Glomerular endothelial cell (primary cell): Measurements from ENCODE around the gene ROR2. TPM values are rescaled to one million over a fixed set of nuclear protein-coding genes. Genes with fewer than 3 reads are reported as not detected.

Experiments
- DNase-seq: peaks from one replicate; pipeline ENCODE4 v3.0.0-alpha.2; 2011; ENCODE audit warnings: low read depth, low spot score; ENCODE audit errors: extremely low read depth
- total RNA-seq: library from RNA; depleted of rRNA; stranded (reverse); fragments of >200 nt; gene quantifications from 2 replicates; pipeline ENCODE4 v1.2.3, GENCODE V29; 2015

ROR2 gene
- total RNA-seq, 1 donor from 2014 or later = 0.12 TPM

DNA sequence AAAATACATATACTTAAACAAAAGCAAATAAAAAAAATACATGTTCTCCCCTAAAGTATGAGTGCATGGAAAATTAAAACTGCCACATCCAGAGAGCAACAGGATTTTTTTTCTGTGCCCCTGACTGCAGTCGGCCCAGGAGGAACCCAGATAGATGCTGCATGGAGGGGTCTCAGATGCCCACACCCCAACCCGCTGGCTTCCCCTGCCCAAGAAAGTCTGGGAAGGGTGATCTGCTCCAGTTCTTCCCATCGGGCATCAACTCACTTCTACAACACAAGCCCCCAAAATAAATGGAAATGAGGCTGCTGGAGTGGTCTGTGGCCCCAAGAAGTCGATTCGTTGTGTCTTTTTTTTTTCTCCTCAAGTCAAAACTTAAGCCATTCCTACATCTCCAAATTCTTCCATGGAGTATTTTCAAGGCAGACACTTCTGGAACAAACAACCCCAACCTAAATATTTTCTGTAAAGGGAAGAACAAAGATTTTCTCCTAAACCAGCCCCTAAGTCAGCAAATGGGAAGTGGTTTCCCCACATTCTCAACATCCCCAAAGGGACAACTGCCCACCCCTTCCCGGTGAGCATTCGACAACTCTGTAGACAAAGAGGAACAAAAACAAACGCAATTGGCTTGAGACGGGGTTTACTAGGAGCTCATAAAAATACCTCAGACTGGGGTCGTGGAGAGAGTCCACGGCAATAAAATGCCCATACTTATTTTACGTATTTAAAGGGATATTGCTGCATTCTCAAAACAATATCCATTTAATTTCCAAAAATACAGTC lies 46.7 kb downstream of the ROR2 start:
- no peak for DNase-seq

DNA sequence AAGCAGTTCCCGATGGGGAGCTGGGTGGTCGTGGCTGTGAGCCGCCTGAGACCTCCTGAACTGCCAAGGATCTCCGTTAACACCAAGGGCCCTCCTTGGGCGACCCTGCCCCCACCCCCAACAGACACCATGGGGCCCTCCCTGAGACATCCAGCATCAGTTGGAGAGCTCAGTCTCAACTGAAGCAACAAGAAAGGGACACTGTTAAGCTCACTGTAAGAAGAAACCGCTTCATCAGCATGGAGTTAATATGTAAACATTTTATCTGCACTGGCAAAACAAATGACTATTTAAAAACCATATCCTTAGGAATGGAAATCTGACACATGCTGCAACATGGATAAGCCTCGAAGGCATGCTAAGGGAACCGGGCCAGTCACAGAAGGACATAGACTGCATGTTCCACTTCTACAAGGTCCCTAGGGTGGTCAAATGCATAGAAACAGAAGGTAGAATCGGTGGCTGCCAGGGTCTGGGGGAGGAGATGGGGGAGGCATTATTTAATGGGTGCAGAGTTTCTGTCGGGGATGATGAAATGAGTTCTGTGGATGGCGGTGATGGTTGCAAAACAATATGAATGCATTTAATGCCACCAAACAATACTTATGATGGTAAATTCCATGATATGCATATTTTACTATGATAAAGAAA lies 47.4 kb downstream of the ROR2 start:
- no peak for DNase-seq

DNA sequence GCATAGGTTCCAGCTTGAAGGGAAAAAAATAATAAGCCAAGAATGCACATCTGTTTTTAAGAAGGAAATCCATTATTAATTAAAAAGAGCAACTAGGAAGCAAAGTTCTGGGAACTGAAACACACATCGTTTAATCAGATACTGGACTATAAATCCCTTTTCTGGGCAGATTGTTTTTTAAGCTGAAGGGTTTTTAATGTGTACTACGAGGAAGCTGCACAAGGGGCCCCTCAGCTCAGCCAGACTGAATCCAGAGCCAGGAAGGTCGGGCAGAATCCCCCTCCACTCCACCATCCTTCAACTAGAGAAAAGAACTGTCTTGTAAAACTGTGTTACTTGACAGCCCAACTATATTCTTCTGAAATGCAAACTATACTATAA lies 49.2 kb downstream of the ROR2 start:
- no peak for DNase-seq

DNA sequence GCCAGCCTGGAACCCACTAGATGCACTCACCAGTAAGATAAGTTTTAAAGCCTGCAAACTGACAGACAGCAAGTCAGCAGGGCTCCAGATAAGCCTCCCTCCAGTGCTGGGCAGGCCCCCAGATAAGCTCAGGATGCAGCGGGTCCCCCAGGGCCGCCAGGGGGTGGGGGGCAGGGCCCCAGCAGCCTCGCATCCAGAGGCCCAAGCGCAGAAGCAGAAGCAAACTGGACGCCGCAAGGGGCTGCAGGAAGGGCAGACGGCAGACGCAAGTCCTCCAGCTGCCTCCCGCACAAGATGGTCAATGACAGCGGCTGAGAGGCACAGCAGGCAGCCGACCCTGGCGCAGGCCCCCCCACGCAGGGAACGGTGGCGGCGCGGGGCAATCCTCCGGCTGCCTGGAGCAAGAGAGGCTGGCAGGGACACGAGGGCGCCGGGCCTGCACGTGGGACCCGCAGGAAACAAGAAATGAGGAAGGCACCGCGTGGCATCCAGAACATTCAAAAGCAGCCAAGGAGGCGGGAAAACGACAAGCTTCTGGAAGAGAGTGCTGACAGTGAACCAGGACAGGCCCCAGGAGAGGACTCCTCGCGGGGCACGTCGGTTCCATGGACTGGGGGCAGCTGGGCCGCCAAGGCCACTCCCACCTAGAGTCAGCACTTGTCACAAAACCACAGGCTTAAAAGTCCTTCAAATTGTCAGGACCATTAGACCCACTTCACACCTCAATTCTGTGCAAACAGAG lies 49.8 kb downstream of the ROR2 start:
- no peak for DNase-seq

DNA sequence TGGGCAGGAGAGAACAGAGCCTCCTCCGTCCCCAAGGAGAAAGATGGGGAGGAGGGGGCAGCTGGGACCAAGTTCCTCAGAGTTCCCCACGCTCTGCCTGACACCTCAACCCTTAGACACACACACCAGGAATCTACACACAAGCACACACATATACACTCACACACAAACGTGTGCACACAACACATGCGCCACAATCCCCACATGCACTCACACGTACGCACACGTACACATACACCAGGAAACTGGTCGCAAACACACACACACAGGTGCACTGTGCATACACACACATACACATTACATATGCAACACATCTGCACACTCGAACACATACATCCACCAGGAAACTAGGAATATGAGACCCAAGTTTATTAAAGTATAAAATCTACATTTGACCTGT lies 50.4 kb downstream of the ROR2 start:
- no peak for DNase-seq

DNA sequence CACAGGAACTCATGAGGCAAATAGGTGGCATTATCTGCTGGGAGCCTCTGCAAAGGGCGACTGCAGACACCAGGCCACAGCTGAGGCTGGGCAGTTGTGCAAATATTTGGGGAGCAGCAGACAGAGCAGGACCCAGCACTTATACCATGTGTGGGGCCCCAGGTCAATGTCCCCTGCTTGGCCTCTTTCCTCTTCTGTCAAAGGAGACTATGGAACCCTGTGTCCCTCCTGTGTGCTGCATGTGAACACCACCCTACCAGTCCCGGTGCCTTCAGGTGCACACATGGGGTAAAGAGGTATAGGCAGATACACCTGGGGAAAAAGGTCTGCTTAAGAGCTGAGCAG lies 50.8 kb downstream of the ROR2 start:
- DNase-seq = no peak

DNA sequence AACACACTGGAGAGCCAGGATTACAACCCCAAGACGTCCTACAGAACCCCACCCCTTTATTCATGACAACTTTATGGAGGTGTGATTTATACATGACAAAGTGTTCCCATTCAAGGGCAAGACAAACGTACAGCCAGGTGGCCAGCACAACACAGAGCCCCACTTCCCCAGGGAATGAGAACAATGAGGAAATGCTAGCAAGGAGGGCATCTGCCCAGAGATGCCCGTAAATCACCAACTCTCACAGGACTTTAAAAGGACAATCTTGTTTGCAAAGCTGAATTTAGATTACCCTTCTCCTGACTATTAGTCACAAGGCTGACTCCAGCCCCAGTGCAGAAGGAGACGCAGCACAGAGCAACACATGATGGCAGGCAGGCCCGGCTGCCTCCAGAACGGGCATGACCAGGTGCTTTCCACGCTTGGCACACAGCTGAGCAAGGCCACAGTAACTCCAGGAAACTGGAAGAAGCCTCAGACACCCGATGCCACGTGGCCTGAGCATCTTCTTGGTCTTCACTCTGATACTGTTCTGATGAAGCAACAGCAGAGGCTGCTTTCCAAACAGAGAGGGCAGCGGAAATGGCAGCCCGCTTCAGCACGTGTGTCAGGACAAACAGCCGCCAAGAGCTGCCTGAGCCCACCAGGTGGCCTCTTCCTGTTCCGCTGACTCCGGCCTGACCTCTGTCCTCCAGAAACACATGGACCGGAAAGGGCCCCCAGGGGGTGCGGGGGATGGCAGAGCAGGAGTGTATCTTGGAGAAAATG lies 51.4 kb downstream of the ROR2 start:
- no peak for DNase-seq

DNA sequence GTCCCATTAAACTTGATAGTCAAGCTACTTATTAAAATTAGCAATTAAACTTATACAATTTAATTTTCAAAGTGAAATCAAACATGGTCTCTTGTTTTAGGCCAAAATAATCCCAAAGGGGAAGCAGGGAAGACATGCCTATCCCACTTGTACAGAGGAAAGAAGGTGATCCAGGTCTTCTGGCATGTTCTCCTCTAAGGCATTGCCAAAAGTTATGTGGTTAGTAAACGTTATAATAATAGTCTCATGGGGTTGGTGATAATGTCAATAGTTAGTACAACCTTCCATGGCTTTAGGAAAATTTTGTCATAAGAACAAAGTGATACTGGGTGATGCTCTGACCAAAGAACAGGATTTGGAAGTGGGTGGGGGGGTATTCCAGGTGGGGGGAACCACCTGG lies 52.8 kb downstream of the ROR2 start:
- no peak for DNase-seq

DNA sequence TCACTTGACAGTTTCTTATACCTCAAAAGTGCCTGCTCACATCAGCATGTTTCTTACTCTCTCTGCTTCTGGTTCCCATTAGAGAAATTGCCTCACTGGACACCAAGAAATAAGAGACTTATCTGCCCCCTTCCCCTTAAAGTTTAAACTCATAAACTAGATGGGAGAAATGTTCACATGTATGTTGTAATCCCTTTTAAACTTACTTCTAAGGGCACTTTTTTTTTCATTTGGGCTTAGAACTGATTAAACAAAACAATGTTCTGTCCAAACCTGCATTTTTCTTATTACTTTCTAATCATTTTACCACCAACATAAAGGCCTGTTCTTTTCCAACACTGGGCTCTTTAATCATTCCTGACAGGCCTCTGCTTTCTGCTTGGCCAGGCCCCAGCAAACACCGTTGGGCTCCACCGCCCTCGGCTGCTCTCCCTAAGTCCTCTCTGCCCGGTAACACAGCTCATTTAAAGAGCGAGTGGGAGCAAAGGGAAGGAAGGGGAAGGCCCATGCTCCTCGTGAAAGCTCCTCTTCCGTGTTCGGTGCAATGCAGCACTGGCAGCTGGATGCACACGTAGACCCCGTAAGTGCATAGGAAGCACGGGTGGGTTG lies 53.4 kb downstream of the ROR2 start:
- DNase-seq = no peak

DNA sequence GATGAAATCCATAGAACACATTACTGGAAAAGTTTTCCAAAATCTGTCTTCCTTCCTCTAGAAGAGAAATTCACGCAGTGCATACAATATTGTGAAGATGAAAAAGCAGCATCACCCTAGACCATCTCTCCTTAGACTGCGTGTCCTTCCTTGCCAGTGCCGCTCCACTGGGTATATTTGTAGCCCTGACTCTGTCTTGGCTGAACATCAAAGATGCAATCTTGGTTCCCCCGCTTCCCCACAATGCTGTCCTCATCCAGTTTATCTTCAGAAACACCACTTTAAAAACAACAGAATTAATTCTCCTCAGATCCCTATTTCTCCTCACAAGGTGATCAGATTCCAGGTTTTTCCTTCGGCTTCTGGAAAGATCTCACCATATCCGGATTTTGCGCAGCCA lies 53.9 kb downstream of the ROR2 start:
- no peak for DNase-seq

DNA sequence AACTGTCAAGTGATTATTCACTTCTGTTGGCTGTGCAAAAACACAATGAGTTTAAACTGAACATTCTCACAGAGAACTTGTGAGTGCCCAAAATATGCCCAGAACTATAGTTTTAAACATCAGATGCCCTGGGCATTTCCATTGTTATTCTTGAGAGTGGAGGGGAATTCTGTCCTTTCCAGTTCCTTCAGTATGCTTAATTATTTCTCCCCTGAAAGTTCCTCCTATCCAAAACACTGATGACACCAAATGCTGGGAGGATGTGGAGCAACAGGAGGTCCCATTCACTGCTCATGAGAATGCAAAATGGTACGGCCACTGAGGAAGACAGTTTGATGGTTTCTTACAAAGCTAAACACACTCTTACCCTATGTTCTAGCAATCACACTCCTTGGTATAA lies 55.5 kb downstream of the ROR2 start:
- no peak for DNase-seq

DNA sequence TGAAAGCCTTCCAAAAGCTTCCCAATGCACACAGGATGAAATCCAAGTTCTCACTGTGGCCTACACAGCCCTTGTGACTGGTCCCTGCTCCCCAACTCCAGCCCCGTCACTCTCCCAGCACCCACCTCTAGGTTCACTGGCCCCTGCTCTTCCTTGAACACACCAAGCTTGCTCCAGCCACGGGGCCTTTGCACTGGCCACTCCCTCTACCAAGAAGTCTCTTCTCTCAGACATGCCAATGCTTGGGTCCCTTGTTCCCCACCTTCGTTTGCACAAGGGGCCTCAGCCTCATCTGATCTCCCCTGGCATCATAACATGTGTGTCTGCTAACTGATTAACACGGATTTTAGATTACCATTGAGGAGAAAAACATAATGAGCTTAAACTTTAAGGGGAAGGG lies 56.0 kb downstream of the ROR2 start:
- no peak for DNase-seq

DNA sequence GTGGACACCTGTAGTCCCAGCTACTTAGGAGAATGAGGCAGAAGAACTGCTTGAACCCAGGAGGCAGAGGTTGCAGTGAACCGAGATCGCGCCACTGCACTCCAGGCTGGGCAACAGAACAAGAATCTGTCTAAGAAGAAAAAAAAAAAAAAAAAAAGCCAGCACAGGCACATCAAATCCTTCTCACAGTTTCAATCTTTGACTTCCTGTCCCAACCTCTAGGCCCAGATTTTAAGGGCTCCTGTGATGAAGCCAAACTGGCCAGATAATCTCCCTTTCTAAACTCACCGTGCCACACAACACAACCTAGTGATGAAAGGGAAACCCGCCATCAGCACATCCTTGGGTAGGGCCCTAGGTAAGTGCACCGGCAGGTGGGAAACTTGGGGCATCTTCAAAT lies 58.1 kb downstream of the ROR2 start:
- no peak for DNase-seq

DNA sequence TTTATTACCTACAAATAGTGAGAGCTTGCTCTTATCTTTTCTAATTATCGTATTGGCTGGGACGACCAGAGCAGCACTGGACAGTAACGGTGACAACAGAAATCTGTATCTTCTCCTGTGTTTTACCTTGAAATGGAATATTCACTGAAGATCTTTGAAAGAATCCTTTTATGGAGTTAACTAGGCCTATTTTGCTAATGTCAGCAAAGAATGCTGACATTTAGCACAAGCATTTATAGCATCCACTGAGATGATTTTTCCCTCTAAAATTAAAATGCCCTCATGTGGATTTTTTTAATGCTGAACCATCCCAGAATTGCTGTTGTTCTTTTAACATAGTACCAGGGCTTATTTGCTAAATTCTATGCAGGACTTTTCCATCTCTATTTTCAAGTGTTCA lies 59.4 kb downstream of the ROR2 start:
- DNase-seq = no peak

DNA sequence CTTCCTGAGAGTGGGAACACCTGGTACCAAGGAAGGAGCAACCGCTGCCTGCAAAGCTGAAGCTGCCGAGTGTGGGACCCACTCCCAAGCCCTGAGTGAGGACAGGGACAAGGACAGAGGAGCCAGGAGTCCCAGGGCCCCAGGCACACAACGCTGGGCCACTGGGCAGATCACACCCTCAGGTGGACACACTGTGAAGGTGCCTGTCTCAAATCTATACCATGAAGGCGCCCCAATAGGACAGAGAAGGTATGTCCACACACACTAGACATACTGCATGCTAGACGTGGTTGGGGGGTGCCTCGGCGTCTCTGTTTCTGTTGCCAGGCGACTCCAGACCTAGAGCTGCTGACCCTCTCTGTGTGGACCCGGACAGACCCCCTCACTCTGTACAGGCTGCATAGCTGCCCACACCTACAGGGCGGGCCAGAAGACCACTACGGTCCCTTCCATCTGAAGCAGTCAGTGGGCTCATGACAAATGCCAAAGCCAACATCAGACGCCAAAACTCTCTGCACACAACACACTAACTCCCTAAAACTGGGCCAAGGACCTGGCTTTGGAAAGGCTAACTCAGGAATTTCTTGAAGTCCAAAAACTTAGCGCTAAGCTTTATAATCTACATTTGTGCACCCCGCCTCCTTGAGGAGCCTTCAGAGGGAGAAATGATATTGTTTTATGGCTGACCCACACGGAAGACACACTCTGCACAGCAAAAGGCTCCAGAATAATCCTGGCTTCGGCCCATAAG lies 60.7 kb downstream of the ROR2 start:
- DNase-seq = no peak

DNA sequence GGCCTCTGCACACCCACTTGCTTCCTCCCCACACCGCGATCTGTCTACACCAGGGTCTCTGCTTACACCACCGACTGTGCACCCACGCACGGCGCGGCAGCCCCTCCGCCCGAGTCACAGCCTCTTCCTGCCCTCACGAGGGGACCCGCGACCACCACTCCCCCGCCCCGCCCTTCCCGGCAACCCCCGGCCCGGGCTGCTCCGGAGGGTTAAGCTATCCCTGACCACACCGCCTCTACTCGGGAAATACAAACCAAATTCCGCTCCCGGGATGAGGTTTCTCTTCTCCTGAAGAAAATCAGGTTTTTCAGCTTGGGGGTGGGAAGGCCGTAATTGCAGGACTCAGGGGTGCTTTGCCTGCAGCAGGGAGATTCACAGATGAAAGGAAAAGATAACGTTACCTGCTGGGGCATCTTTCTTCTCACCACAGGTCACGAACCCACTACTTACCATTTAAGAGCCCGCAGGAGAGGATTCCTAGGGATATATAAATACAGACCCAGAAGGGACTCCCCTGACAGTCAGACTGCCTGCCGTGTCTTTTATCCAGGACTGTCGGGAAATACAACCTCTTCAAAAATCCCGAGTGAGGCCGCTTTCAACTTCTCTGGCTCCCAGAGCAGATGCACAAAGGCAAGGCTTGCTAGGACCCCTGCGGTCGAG lies 63.5 kb downstream of the ROR2 start:
- DNase-seq = no peak

DNA sequence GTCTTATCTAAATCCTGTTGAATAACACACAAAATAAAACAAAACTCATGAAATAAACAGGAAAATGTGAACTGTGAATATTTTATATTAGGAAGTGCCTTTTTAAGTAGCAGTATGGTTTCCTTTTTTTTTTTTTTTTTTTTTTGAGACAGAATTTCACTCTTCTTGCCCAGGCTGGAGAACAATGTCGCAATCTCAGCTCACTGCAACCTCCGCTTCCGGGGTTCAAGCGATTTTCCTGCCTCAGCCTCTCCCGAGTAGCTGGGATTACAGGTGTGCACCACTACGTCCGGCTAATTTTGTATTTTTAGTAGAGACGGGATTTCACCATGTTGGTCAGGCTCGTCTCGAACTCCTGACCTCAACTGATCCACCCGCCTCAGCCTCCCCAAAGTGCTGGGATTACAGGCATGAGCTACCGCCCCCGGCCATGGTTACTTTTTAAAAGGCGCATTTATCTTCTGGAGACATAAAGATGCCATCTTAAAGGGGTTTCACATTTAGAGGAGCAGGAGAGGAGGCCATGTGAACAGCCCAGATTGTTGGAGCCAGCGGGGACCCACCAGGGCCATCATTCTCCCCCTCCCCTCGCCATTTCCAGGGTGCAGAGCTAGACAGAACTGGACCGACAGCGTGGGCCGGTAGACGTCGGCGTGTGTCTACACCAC lies 64.1 kb downstream of the ROR2 start:
- DNase-seq = no peak

DNA sequence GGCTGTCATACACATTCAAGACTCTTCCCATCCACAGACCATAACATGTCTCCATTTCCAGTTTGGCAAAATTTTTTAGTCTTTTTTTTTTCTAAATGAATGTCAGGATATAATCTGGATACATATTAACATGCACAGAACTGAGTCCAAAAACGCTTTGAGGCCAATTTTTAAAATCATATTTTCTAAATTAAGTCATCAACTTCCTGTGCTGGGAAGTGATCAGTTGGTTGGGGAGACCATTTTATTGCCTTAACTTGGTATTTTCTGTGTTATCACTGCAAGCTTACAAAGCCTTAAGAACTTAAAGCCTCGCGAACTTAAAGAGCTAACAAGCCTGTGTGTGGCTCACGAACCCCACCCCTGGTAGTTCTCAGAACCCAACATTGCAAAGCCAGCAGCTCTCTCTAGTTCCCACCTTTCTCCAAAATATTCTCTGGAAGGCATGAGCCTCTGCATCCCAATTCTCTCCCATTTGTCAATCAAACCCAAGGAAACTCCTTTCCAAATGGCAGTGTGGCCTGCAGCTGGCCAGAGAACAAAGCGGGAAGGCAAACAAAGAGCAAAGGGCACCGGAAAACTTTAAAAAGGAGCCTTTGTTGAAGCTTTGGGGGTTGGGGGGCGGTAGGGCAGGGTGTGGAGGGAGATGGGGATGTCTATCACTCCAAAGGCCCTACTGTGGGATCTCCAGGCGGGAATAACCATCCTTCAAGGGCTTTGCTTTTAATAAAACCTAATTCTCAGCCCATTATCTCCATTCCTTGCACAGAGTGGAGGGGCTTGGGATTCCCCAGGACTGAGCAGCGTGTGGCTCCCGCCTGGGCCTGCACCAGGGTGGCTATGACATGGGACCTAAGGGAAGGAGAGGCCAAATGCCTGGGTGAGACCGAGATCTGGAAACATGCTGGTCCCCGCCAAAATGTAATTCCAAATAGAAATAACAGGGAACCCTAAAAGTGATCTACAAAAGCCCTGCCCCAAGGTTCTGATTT lies 65.0 kb downstream of the ROR2 start:
- no peak for DNase-seq
